K562 (cell line): Measurements from ENCODE around the gene CBY3. TPM values are rescaled to one million over a fixed set of nuclear protein-coding genes. Genes with fewer than 3 reads are reported as not detected.

Experiments
- ATAC-seq: fragments of 200-7000 bp; cut with Tn5 transposase; 3 replicates; pipeline ENCODE4 v1.9.1; 2020; ENCODE audit warnings: moderate library complexity
- Bru-seq: library from RNA; stranded (reverse); fragments of 400-500 nt; gene quantifications from one replicate; lab custom pipeline; 2021; lab: Mats Ljungman, UMichigan
- BruChase-seq, 2 experiments: library from RNA; stranded (reverse); fragments of 400-500 nt; gene quantifications; one replicate each; lab custom pipeline; 2021; lab: Mats Ljungman, UMichigan
- BruUV-seq: library from RNA; stranded (reverse); fragments of 400-500 nt; replicated peaks from 2 replicates; lab custom pipeline; 2021; lab: Mats Ljungman, UMichigan
- CTCF ChIA-PET: fragments of 300-600 bp; formaldehyde crosslinking; extraction: SDS; loops from one replicate; lab custom pipeline; 2021; ENCODE audit warnings: low intra/inter-chr PET ratio; lab: Yijun Ruan, JAX
- POLR2A ChIA-PET: fragments of 300-600, 350-650 bp; sonication (Branson Sonifier 250); formaldehyde crosslinking; extraction: SDS; loops from one replicate; lab custom pipeline; 2021; ENCODE audit warnings: antibody characterized with exemption, inconsistent platforms; lab: Yijun Ruan, JAX
- DNase-seq, 4 experiments: peaks; one replicate each; pipeline versions ENCODE4 v3.0.0 to v3.0.0-alpha.2; 2011 to 2018; ENCODE audit warnings: low spot score in 3 of 4, mixed read lengths in 3 of 4; ENCODE audit errors: extremely low read depth in 1 of 4
- FAIRE-seq: peaks from 2 replicates; lab custom pipeline; 2011; peaks lifted over from hg19 to GRCh38; lab: Jason Lieb, UNC
- H2AFZ ChIP-seq: 2 replicates; pipeline ENCODE4 v1.6.0; 2011; ENCODE audit warnings: low read depth, low read length, control low read depth, inconsistent platforms
- H3K27ac ChIP-seq: fragments of 200-600 bp; 3 replicates; pipeline ENCODE4 v1.8.0; 2011; ENCODE audit warnings: low read depth, mild to moderate bottlenecking, control low read depth, inconsistent platforms, low read length, moderate library complexity, mixed read lengths; ENCODE audit errors: extremely low read depth
- H3K27me3 ChIP-seq, 2 experiments: fragments of 300-600 bp in 1 of 2; 2 replicates in 1 of 2; 3 replicates in 1 of 2; pipeline versions ENCODE4 v1.6.0 to v1.8.0; 2011; ENCODE audit warnings: inconsistent platforms in 2 of 2, low read length in 2 of 2, mild to moderate bottlenecking in 1 of 2, mixed read lengths in 1 of 2, moderate library complexity in 1 of 2; ENCODE audit not compliant: control insufficient read depth in 2 of 2, insufficient read depth in 2 of 2
- H3K36me3 ChIP-seq: fragments of 300-600 bp; 3 replicates; pipeline ENCODE4 v1.8.0; 2011; ENCODE audit warnings: mild to moderate bottlenecking, low read length, inconsistent platforms; ENCODE audit not compliant: control insufficient read depth, insufficient read depth
- H3K4me1 ChIP-seq, 2 experiments: fragments of 200-600 bp in 1 of 2; replicated peaks in 1 of 2; 2 replicates in 1 of 2; 3 replicates in 1 of 2; pipeline versions ENCODE4 v1.5.1 to v1.8.0; 2011; ENCODE audit warnings: inconsistent platforms in 2 of 2, low read length in 2 of 2, mild to moderate bottlenecking in 1 of 2, mixed read lengths in 1 of 2, moderate library complexity in 1 of 2; ENCODE audit not compliant: control insufficient read depth in 2 of 2, insufficient read depth in 2 of 2
- H3K4me2 ChIP-seq: 2 replicates; pipeline ENCODE4 v1.6.1; 2011; ENCODE audit warnings: low read length, control low read depth, inconsistent platforms, mixed read lengths; ENCODE audit not compliant: insufficient read depth
- H3K4me3 ChIP-seq: fragments of 200-600 bp; sonication (generic), shearing (Covaris generic); 2 replicates; pipeline ENCODE4 v1.5.1; 2016; ENCODE audit warnings: control low read depth, inconsistent platforms
- H3K79me2 ChIP-seq: fragments of 200-600 bp; 3 replicates; pipeline ENCODE4 v1.8.0; 2011; ENCODE audit warnings: low read length, inconsistent platforms; ENCODE audit not compliant: control insufficient read depth, insufficient read depth
- H3K9ac ChIP-seq, 2 experiments: 2 replicates each; pipeline versions ENCODE4 v1.6.0 to v1.6.1; 2011; ENCODE audit warnings: low read depth in 2 of 2, low read length in 2 of 2, control low read depth in 1 of 2, inconsistent platforms in 1 of 2, mild to moderate bottlenecking in 1 of 2, mixed read lengths in 1 of 2; ENCODE audit not compliant: insufficient read depth in 1 of 2
- H3K9me1 ChIP-seq: one replicate; pipeline ENCODE4 v1.6.0; 2011; ENCODE audit warnings: inconsistent platforms, mild to moderate bottlenecking, low read length, moderate library complexity; ENCODE audit not compliant: control insufficient read depth, insufficient read depth
- H3K9me3 ChIP-seq: replicated peaks from 2 replicates; pipeline ENCODE4 v1.5.1; 2011; ENCODE audit warnings: low read depth, low read length, inconsistent platforms; ENCODE audit not compliant: control insufficient read depth, insufficient read depth
- H4K20me1 ChIP-seq: replicated peaks from 2 replicates; pipeline ENCODE4 v1.6.1; 2011; ENCODE audit warnings: low read length, inconsistent platforms, mixed read lengths; ENCODE audit not compliant: control insufficient read depth, insufficient read depth
- E2F3 ChIP-seq: fragments of 250-450 bp; sonication (Bioruptor Pico); IDR thresholded peaks from 2 replicates; pipeline ENCODE4 v1.4.0; 2020; ENCODE audit warnings: mild to moderate bottlenecking
- HEY1 ChIP-seq: fragments of 250-450 bp; sonication (Bioruptor Pico); IDR thresholded peaks from 2 replicates; pipeline ENCODE4 v1.5.0; 2020; ENCODE audit warnings: mild to moderate bottlenecking, moderate library complexity, borderline replicate concordance
- HMGN3 ChIP-seq: IDR thresholded peaks from 2 replicates; pipeline ENCODE4 v1.6.1; 2011; ENCODE audit warnings: borderline replicate concordance, low read depth, mild to moderate bottlenecking, mixed read lengths, low read length; ENCODE audit not compliant: insufficient read length; ENCODE audit errors: extremely low read depth
- HNRNPUL1 ChIP-seq: fragments of 200-400 bp; formaldehyde crosslinking; IDR thresholded peaks from 2 replicates; pipeline ENCODE4 v1.6.1; 2017; ENCODE audit warnings: low read length
- NCOA4 ChIP-seq: fragments of 450-650 bp; IDR thresholded peaks from 2 replicates; pipeline ENCODE4 v1.6.1; 2018; ENCODE audit warnings: mild to moderate bottlenecking; ENCODE audit not compliant: partially characterized antibody
- NEUROD1 ChIP-seq: fragments of 150-350 bp; IDR thresholded peaks from 2 replicates; pipeline ENCODE4 v1.6.1; 2014; ENCODE audit warnings: borderline replicate concordance, low read length, low read depth; ENCODE audit not compliant: partially characterized antibody
- SAFB ChIP-seq: fragments of 200-400 bp; formaldehyde crosslinking; IDR thresholded peaks from 2 replicates; pipeline ENCODE4 v1.6.1; 2017; ENCODE audit warnings: low read depth, low read length, borderline replicate concordance
- TAF9B ChIP-seq: fragments of 450-650 bp; IDR thresholded peaks from 2 replicates; pipeline ENCODE4 v1.6.1; 2018; ENCODE audit warnings: mild to moderate bottlenecking; ENCODE audit not compliant: partially characterized antibody
- WHSC1 ChIP-seq: IDR thresholded peaks from one replicate; pipeline ENCODE4 v1.6.1; 2012; ENCODE audit warnings: low read length, control low read depth, inconsistent platforms
- ZFP36 ChIP-seq: fragments of 150-350 bp; IDR thresholded peaks from 2 replicates; pipeline ENCODE4 v1.6.1; 2018; ENCODE audit warnings: low read length, low read depth; ENCODE audit not compliant: partially characterized antibody
- ZKSCAN8 ChIP-seq: fragments of 200-800 bp; sonication (Bioruptor generic); IDR thresholded peaks from 2 replicates; pipeline ENCODE4 v1.6.1; 2016; ENCODE audit warnings: missing genetic modification characterization, missing compliant biosample characterization
- ZNF830 ChIP-seq: fragments of 250-450 bp; sonication (Bioruptor Pico); IDR thresholded peaks from 2 replicates; pipeline ENCODE4 v1.5.0; 2021; ENCODE audit warnings: mild to moderate bottlenecking
- ZSCAN29 ChIP-seq: fragments of 450-650 bp; IDR thresholded peaks from 2 replicates; pipeline ENCODE4 v1.6.1; 2017
- WGBS: fragments of 100-300 bp; shearing (Covaris generic); methylation state at CpG from one replicate; pipeline ENCODE4 v1.1.6; 2016; ENCODE audit warnings: low coverage, mixed read lengths; ENCODE audit not compliant: insufficient coverage; ENCODE audit errors: missing lambda C conversion rate; 5-methylcytosine and 5-hydroxymethylcytosine counted together
- in situ Hi-C: fragments of 300-500 bp; cut with MboI; formaldehyde crosslinking; loops from 4 replicates; pipeline ENCODE4 v1.15.0; 2018; ENCODE audit warnings: inconsistent platforms, mixed read lengths
- intact Hi-C: fragments of 100-400 bp; cut with micrococcal nuclease; formaldehyde crosslinking; loops from 2 replicates; pipeline ENCODE4 v1.14.2; 2022
- long read RNA-seq, 3 experiments: library from polyadenylated mRNA in 2 of 3; library from RNA in 1 of 3; unstranded in 2 of 3; stranded (forward) in 1 of 3; transcript quantifications; one replicate each; pipeline ENCODE4 v2.0.0, GENCODE V29; 2019 to 2022
- polyA minus RNA-seq, 3 experiments: library from RNA; depleted of rRNA, polyadenylated mRNA; stranded (reverse); fragments of >200 nt; gene quantifications; 2 replicates each; pipeline ENCODE4 v1.2.3, GENCODE V29; 2011
- polyA plus RNA-seq, 8 experiments: library from polyadenylated mRNA; depleted of rRNA in 4 of 8; stranded (reverse) in 5 of 8; unstranded in 3 of 8; fragments of >200 nt; fragmentation: Nextera tagmentation in 2 of 8; fragmentation: Illumina TruSeq in 1 of 8; extraction: Ambion mirVana in 2 of 8; extraction: Trizol in 1 of 8; gene quantifications; 2 replicates each; pipeline versions ENCODE4 v1.2.1 to v1.2.3, GENCODE V29; 2011 to 2014; ENCODE audit warnings: inconsistent platforms in 1 of 8, missing spikeins in 1 of 8
- total RNA-seq, 7 experiments: library from RNA; depleted of rRNA in 6 of 7; stranded (reverse); fragments of >200 nt in 6 of 7; fragmentation: Illumina TruSeq in 2 of 7; extraction: Trizol in 2 of 7; gene quantifications; 2 replicates each; pipeline versions ENCODE4 v1.2.1 to v1.2.3, GENCODE V29; 2011 to 2021; ENCODE audit warnings: low replicate concordance in 1 of 7
- TF ChIP-seq, protein P1 (sequence below): sonication (generic); formaldehyde crosslinking; IDR thresholded peaks from 2 replicates; pipeline ENCODE4 v1.8.1; 2023; ENCODE audit warnings: missing genetic modification reagents, mild to moderate bottlenecking, borderline replicate concordance

The CBY3 gene
- total RNA-seq (2011; cell fraction: chromatin; rRNA removed; ENCODE audit: low replicate concordance): not detected in 2 replicates
- total RNA-seq (2011; cell fraction: nucleolus; rRNA removed): not detected in 2 replicates
- total RNA-seq (2011; cell fraction: nucleoplasm; rRNA removed): not detected in 2 replicates
- total RNA-seq (2014; rRNA removed) (not detected in 2 replicates), total RNA-seq (2014; rRNA removed; fragmentation: Illumina TruSeq; extraction: Trizol) (not detected in 2 replicates), total RNA-seq (2015; rRNA removed; fragmentation: Illumina TruSeq; extraction: Trizol) (not detected in 2 replicates), total RNA-seq (2021) (not detected in 2 replicates), polyA plus RNA-seq (2011; rRNA removed) (not detected in 2 replicates), polyA plus RNA-seq (2014; fragmentation: Illumina TruSeq; extraction: Trizol) (not detected in 2 replicates), polyA plus RNA-seq (2014; fragmentation: Nextera tagmentation; extraction: Ambion mirVana) (not detected), polyA plus RNA-seq (2014; rRNA removed) (not detected in 2 replicates), polyA minus RNA-seq (2011; rRNA and poly(A)+ RNA removed) (not detected in 2 replicates), Bru-seq, nascent RNA (percentile 18 among the genes with signal in this experiment), BruChase-seq, experiment 1, labeled RNA remaining after a 2-hour chase (not detected), BruChase-seq, experiment 2, labeled RNA remaining after a 6-hour chase (not detected)
- polyA plus RNA-seq (2011; cell fraction: cytosol; rRNA removed): not detected in 2 replicates
- polyA plus RNA-seq (2011; cell fraction: nucleus; rRNA removed): 0.32 TPM in 1 of 2 replicates, not detected in the other
- polyA plus RNA-seq (2012): 0.10 and 0.22 TPM in 2 replicates
- polyA minus RNA-seq (2011; cell fraction: cytosol; rRNA and poly(A)+ RNA removed): not detected in 2 replicates
- polyA minus RNA-seq (2011; cell fraction: nucleus; rRNA and poly(A)+ RNA removed): 0.44 TPM in 1 of 2 replicates, not detected in the other
- long read RNA-seq, experiment 1: 0 reads
- long read RNA-seq, experiment 2: 0 reads
- long read RNA-seq, experiment 3: 0 reads

DNA sequence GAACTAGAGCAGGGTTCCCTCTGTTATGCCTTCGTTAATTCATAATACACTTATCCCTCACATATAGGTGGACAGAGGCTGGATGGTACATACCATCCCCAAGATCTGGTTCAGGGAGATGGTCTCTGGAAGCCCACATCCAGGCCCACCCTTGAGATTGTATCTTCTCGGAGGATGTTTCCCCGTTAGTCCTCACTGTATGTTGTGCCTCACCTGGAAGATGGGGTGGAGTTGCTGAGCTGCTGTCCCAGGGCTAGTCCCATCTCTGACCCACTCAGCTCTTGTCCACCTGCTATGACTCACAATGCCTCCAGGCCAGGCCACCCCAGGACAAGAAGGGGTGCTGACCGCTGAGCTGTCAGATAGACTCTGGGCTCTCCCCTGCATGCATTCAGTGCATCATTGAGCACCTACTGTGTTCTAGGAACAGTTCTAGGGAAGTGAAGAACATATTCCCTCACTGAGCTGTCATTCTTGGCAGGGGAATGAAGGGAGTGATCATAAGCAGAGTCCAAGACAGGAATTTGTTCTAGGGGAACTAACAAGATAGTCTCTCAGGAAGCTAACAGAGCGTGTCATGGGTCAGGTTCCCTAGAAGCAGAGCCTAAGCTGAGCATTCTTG is at the start of gene CBY3:
TSS of gene CBY3 (minus strand) at position 255 of the 622 bp plus-strand sequence. CDS start at position 139, 116 bp downstream.
- in situ Hi-C loops (no loop called here), intact Hi-C loops (no loop called here)
- H3K4me1 ChIP-seq: peaks cover 9 to 30% of the 10 kb centered on the region in 2 experiments; a peak in 4 of 5 replicates
- H3K36me3 ChIP-seq: peaks cover 2% of the 10 kb centered on the region; the same call in 1 of the 3 replicates
- 37% methylated on average over 5 of the region's 5 CpGs for WGBS
- ChIA-PET POLR2A (interaction anchor here (0.6 to 2.8 kb wide), 13 partner anchors 10 to 148 kb away, joined by 3 to 18 read pairs (median 4); partner anchors contain the start of gene HNRNPH1), CTCF (no interaction called here)
- no peak within 1 kb of the TSS; the same call in 2 of the 3 replicates for H3K27ac ChIP-seq
- no peak for FAIRE-seq
- no peak within 1 kb of the TSS for H3K4me3 ChIP-seq
- DNase-seq: peak in 1 of 4 experiments; percentile 28
- H4K20me1 ChIP-seq: no peaks in the 10 kb centered on the region
- H3K4me2 ChIP-seq: no peak within 1 kb of the TSS
- peak within 1 kb of the TSS in 1 of 2 experiments; percentile 15; a peak in 1 of 4 replicates for H3K9ac ChIP-seq
- no TSS peak for BruUV-seq
- no peaks in the 10 kb centered on the region for H3K27me3 ChIP-seq
- no peak for ATAC-seq
- H3K9me3 ChIP-seq: no peaks in the 10 kb centered on the region; the same call in 1 of the 2 replicates
- H3K79me2 ChIP-seq: peaks cover 29% of the 10 kb centered on the region
- H3K9me1 ChIP-seq: no peaks in the 10 kb centered on the region
- H2AFZ ChIP-seq: no peak within 1 kb of the TSS
- TF ChIP-seq HNRNPUL1 (no peak), TAF9B (no peak), NEUROD1 (no peak), ZFP36 (no peak), HEY1 (CRISPR knock-in tag) (no peak), ZNF830 (CRISPR knock-in tag) (no peak), ZSCAN29 (no peak), ZKSCAN8 (CRISPR knock-in tag) (peak; percentile 80), SAFB (no peak), E2F3 (CRISPR knock-in tag) (no peak), HMGN3 (no peak), NCOA4 (no peak), WHSC1 (no peak)
- TF ChIP-seq, protein P1, sequence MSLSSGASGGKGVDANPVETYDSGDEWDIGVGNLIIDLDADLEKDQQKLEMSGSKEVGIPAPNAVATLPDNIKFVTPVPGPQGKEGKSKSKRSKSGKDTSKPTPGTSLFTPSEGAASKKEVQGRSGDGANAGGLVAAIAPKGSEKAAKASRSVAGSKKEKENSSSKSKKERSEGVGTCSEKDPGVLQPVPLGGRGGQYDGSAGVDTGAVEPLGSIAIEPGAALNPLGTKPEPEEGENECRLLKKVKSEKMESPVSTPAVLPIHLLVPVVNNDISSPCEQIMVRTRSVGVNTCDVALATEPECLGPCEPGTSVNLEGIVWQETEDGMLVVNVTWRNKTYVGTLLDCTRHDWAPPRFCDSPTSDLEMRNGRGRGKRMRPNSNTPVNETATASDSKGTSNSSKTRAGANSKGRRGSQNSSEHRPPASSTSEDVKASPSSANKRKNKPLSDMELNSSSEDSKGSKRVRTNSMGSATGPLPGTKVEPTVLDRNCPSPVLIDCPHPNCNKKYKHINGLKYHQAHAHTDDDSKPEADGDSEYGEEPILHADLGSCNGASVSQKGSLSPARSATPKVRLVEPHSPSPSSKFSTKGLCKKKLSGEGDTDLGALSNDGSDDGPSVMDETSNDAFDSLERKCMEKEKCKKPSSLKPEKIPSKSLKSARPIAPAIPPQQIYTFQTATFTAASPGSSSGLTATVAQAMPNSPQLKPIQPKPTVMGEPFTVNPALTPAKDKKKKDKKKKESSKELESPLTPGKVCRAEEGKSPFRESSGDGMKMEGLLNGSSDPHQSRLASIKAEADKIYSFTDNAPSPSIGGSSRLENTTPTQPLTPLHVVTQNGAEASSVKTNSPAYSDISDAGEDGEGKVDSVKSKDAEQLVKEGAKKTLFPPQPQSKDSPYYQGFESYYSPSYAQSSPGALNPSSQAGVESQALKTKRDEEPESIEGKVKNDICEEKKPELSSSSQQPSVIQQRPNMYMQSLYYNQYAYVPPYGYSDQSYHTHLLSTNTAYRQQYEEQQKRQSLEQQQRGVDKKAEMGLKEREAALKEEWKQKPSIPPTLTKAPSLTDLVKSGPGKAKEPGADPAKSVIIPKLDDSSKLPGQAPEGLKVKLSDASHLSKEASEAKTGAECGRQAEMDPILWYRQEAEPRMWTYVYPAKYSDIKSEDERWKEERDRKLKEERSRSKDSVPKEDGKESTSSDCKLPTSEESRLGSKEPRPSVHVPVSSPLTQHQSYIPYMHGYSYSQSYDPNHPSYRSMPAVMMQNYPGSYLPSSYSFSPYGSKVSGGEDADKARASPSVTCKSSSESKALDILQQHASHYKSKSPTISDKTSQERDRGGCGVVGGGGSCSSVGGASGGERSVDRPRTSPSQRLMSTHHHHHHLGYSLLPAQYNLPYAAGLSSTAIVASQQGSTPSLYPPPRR (CRISPR knock-in tag): no peak
